ENCODE measurements around the gene TET2. TPM values are rescaled to one million over a fixed set of nuclear protein-coding genes. Genes with fewer than 3 reads are reported as not detected.

TET2 gene
- total RNA-seq, 4 donors from 2014 or later: 31.9 to 69.0 (median 39.5) TPM

DNA sequence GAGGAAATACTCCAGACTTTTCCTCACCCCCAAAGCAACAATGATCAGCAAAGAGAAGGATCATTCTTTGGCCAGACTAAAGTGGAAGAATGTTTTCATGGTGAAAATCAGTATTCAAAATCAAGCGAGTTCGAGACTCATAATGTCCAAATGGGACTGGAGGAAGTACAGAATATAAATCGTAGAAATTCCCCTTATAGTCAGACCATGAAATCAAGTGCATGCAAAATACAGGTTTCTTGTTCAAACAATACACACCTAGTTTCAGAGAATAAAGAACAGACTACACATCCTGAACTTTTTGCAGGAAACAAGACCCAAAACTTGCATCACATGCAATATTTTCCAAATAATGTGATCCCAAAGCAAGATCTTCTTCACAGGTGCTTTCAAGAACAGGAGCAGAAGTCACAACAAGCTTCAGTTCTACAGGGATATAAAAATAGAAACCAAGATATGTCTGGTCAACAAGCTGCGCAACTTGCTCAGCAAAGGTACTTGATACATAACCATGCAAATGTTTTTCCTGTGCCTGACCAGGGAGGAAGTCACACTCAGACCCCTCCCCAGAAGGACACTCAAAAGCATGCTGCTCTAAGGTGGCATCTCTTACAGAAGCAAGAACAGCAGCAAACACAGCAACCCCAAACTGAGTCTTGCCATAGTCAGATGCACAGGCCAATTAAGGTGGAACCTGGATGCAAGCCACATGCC, 89.7 kb downstream of the TET2 start:
- no peak overlapping the region for H3K27ac ChIP-seq
- no peaks in the 10 kb centered on the region for H3K27me3 ChIP-seq
- H3K36me3 ChIP-seq: peaks cover 40% of the 10 kb centered on the region
- DNase-seq (ENCODE audit: low spot score in 2 of 2): no peak
- H3K9me3 ChIP-seq: no peaks in the 10 kb centered on the region
- WGBS: 96% methylated on average over 4 of the region's 4 CpGs
- no peaks in the 10 kb centered on the region for H3K4me1 ChIP-seq
- H3K4me3 ChIP-seq: no peak overlapping the region
- no peak for TF ChIP-seq EP300 (IDR thresholded peaks at IDR 0.05)
- no peak for TF ChIP-seq POLR2A (IDR thresholded peaks at IDR 0.05)
- TF ChIP-seq, protein P1, sequence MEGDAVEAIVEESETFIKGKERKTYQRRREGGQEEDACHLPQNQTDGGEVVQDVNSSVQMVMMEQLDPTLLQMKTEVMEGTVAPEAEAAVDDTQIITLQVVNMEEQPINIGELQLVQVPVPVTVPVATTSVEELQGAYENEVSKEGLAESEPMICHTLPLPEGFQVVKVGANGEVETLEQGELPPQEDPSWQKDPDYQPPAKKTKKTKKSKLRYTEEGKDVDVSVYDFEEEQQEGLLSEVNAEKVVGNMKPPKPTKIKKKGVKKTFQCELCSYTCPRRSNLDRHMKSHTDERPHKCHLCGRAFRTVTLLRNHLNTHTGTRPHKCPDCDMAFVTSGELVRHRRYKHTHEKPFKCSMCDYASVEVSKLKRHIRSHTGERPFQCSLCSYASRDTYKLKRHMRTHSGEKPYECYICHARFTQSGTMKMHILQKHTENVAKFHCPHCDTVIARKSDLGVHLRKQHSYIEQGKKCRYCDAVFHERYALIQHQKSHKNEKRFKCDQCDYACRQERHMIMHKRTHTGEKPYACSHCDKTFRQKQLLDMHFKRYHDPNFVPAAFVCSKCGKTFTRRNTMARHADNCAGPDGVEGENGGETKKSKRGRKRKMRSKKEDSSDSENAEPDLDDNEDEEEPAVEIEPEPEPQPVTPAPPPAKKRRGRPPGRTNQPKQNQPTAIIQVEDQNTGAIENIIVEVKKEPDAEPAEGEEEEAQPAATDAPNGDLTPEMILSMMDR (IDR thresholded peaks at IDR 0.05): no peak
- TF ChIP-seq POLR2AphosphoS5 (IDR thresholded peaks at IDR 0.05): no peak

DNA sequence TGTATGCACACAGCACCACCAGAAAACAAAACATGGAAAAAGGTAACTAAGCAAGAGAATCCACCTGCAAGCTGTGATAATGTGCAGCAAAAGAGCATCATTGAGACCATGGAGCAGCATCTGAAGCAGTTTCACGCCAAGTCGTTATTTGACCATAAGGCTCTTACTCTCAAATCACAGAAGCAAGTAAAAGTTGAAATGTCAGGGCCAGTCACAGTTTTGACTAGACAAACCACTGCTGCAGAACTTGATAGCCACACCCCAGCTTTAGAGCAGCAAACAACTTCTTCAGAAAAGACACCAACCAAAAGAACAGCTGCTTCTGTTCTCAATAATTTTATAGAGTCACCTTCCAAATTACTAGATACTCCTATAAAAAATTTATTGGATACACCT, 90.2 kb downstream of the TET2 start:
- no peaks in the 10 kb centered on the region for H3K4me1 ChIP-seq
- 79% methylated on average over 2 of the region's 2 CpGs for WGBS
- TF ChIP-seq, protein P1 (IDR thresholded peaks at IDR 0.05): no peak
- TF ChIP-seq POLR2A (IDR thresholded peaks at IDR 0.05) (no peak), EP300 (IDR thresholded peaks at IDR 0.05) (no peak), POLR2AphosphoS5 (IDR thresholded peaks at IDR 0.05) (no peak)
- peaks cover 40% of the 10 kb centered on the region for H3K36me3 ChIP-seq
- no peak overlapping the region for H3K4me3 ChIP-seq
- H3K27me3 ChIP-seq: no peaks in the 10 kb centered on the region
- no peak overlapping the region for H3K27ac ChIP-seq
- no peak for DNase-seq (ENCODE audit: low spot score in 2 of 2)
- H3K9me3 ChIP-seq: no peaks in the 10 kb centered on the region

DNA sequence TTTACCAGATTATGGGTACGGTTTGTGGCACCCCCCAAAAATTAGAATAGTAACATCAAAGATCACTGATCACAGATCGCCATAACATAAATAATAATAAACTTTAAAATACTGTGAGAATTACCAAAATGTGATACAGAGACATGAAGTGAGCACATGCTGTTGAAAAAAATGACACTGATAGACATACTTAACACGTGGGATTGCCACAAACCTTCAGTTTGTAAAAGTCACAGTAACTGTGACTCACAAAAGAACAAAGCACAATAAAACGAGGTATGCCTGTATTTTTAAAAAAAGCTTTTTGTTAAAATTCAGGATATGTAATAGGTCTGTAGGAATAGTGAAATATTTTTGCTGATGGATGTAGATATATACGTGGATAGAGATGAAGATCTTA, 93.4 kb downstream of the TET2 start:
- 92% methylated on average over 5 of the region's 5 CpGs for WGBS
- TF ChIP-seq, protein P1 (IDR thresholded peaks at IDR 0.05): no peak
- TF ChIP-seq EP300 (IDR thresholded peaks at IDR 0.05) (no peak), POLR2A (IDR thresholded peaks at IDR 0.05) (no peak), POLR2AphosphoS5 (IDR thresholded peaks at IDR 0.05) (no peak)
- Histone ChIP-seq H3K36me3 (peaks cover 34% of the 10 kb centered on the region), H3K9me3 (no peaks in the 10 kb centered on the region), H3K4me3 (no peak overlapping the region), H3K27me3 (no peaks in the 10 kb centered on the region), H3K27ac (no peak overlapping the region), H3K4me1 (no peaks in the 10 kb centered on the region)
- DNase-seq (ENCODE audit: low spot score in 2 of 2): no peak

DNA sequence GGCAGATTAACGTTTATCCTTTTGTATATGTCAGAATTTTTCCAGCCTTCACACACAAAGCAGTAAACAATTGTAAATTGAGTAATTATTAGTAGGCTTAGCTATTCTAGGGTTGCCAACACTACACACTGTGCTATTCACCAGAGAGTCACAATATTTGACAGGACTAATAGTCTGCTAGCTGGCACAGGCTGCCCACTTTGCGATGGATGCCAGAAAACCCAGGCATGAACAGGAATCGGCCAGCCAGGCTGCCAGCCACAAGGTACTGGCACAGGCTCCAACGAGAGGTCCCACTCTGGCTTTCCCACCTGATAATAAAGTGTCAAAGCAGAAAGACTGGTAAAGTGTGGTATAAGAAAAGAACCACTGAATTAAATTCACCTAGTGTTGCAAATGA, 94.8 kb downstream of the TET2 start:
- TF ChIP-seq, protein P1 (IDR thresholded peaks at IDR 0.05): no peak
- TF ChIP-seq POLR2AphosphoS5 (IDR thresholded peaks at IDR 0.05) (no peak), EP300 (IDR thresholded peaks at IDR 0.05) (no peak), POLR2A (IDR thresholded peaks at IDR 0.05) (no peak)
- WGBS: 65% methylated on average over 4 of the region's 4 CpGs

DNA sequence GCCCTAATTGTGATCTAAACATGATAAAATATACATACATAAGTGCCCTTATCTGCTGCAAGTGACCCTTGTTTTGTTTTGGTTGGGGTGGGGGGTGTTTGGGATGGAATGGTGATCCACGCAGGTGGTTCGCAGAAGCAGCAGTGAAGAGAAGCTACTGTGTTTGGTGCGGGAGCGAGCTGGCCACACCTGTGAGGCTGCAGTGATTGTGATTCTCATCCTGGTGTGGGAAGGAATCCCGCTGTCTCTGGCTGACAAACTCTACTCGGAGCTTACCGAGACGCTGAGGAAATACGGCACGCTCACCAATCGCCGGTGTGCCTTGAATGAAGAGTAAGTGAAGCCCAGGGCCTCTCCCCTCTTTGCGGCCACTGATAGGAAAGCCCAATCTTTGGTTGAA, 96.8 kb downstream of the TET2 start:
- H3K27ac ChIP-seq: no peak overlapping the region
- TF ChIP-seq POLR2A (IDR thresholded peaks at IDR 0.05) (no peak), EP300 (IDR thresholded peaks at IDR 0.05) (no peak), POLR2AphosphoS5 (IDR thresholded peaks at IDR 0.05) (no peak)
- TF ChIP-seq, protein P1 (IDR thresholded peaks at IDR 0.05): no peak
- no peak for DNase-seq (ENCODE audit: low spot score in 2 of 2)

More for the DNA sequence above, 94.8 kb downstream of the TET2 start:
- peaks cover 20% of the 10 kb centered on the region for H3K36me3 ChIP-seq
- H3K9me3 ChIP-seq: no peaks in the 10 kb centered on the region
- DNase-seq (ENCODE audit: low spot score in 2 of 2): no peak
- H3K27me3 ChIP-seq: no peaks in the 10 kb centered on the region
- no peaks in the 10 kb centered on the region for H3K4me1 ChIP-seq
- no peak overlapping the region for H3K4me3 ChIP-seq
- no peak overlapping the region for H3K27ac ChIP-seq

More for the DNA sequence above, 96.8 kb downstream of the TET2 start:
- H3K4me3 ChIP-seq: no peak overlapping the region
- no peaks in the 10 kb centered on the region for H3K27me3 ChIP-seq
- WGBS: 96% methylated on average over 13 of the region's 13 CpGs
- H3K4me1 ChIP-seq: no peaks in the 10 kb centered on the region
- no peaks in the 10 kb centered on the region for H3K9me3 ChIP-seq
- peaks cover 15% of the 10 kb centered on the region for H3K36me3 ChIP-seq
